HG02870 (cell line): ENCODE measurements around the gene LEFTY2.
"Not testable (repeated sequence)": the region's sequence is repeated elsewhere in the genome, so short reads cannot be mapped to it uniquely, and the experiment has no call there.

Experiments
- ATAC-seq: cut with Tn5 transposase; IDR thresholded peaks from one replicate; pipeline ENCODE4 v1.9.1; 2021; ENCODE audit warnings: mild to moderate bottlenecking, moderate library complexity; ENCODE audit not compliant: unreplicated experiment

LEFTY2 gene

GRCh38 chr1:225941187-225941941 is at the start of gene LEFTY2:
LEFTY2 (minus strand) TSS chr1:225941220; CDS start chr1:225941140, 80 bp downstream.
- no peak for ATAC-seq

GRCh38 chr1:225987491-225988316 is 46.7 kb upstream of the LEFTY2 start:
- no peak for ATAC-seq

- no peak for ATAC-seq
Observed at GRCh38 chr1:225981714-225982113, 40.7 kb upstream of the LEFTY2 start.

GRCh38 chr1:225980005-225980836 is 39.2 kb upstream of the LEFTY2 start:
- ATAC-seq, result no peak

- ATAC-seq, result no peak
Observed at GRCh38 chr1:225979421-225979820, 38.4 kb upstream of the LEFTY2 start.

GRCh38 chr1:225977937-225978748 is 37.1 kb upstream of the LEFTY2 start:
- peak; percentile 53 for ATAC-seq

- not testable (repeated sequence) for ATAC-seq
Observed at GRCh38 chr1:225975146-225975545, 34.1 kb upstream of the LEFTY2 start.

- ATAC-seq, result no peak
Observed at GRCh38 chr1:225974454-225974853, 33.4 kb upstream of the LEFTY2 start.

GRCh38 chr1:225973158-225973557 is 32.1 kb upstream of the LEFTY2 start:
- no peak for ATAC-seq

- no peak for ATAC-seq
Observed at GRCh38 chr1:225972344-225973152, 31.5 kb upstream of the LEFTY2 start.

- not testable (repeated sequence) for ATAC-seq
Observed at GRCh38 chr1:225970592-225971157, 29.7 kb upstream of the LEFTY2 start.

GRCh38 chr1:225969751-225970150 is 28.7 kb upstream of the LEFTY2 start:
- ATAC-seq, result not testable (repeated sequence)

- ATAC-seq, result no peak
Observed at GRCh38 chr1:225965231-225965630, 24.2 kb upstream of the LEFTY2 start.

- no peak for ATAC-seq
Observed at GRCh38 chr1:225963735-225964530, 22.9 kb upstream of the LEFTY2 start.

GRCh38 chr1:225962440-225962975 is 21.5 kb upstream of the LEFTY2 start:
- peak; percentile 69 for ATAC-seq

- ATAC-seq, result no peak
Observed at GRCh38 chr1:225961659-225962439, 20.8 kb upstream of the LEFTY2 start.

GRCh38 chr1:225958041-225958440 is 17.0 kb upstream of the LEFTY2 start:
- no peak for ATAC-seq
